ENCODE results near the gene SH3D21. TPM values are rescaled to one million over a fixed set of nuclear protein-coding genes. Genes with fewer than 3 reads are reported as not detected.

The SH3D21 gene
- 1.8 and 2.6 TPM in 2 replicates for total RNA-seq
- 0.47 TPM for total RNA-seq (2013)
- 0.49 and 0.79 TPM in 2 replicates for polyA plus RNA-seq
- 0.36 and 0.43 TPM in 2 replicates for polyA minus RNA-seq

DNA sequence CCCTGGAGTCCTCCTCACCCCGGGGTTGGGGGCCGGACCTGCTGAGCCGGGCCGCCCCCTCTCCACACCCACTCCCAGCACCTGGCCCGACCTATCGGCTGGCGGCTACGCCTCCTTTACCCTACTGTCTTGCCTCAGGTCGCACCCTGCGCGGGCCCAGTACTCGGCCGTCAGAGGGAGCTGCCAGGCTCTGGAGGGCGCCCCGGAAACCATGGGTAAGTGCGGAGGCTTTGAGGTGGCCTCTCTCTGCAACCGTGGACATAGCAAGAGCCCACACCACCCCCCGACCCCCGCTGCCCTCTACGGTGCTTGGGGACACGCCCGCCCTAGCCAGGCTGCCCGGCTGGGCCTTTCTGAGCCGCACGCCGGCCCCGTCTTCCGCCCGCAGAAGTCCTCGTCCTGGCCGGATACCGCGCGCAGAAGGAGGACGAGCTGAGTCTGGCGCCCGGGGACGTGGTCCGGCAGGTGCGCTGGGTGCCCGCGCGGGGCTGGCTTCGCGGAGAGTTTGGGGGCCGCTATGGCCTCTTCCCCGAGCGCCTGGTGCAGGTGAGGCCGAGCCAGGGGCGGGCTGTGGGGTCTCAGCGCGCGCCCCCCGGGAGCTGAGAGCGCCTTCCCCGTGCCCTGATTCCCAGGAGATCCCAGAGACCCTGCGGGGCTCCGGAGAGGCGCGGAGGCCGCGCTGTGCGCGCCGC is at the start of gene SH3D21:
Gene SH3D21 (plus strand): TSS at position 159 of the 692 bp plus-strand sequence. CDS start 53 bp downstream, at position 212.
- Mint-ChIP-seq H3K4me3 (peak within 1 kb of the TSS; percentile 97), H3K27me3 (no peaks in the 10 kb centered on the region), H3K9me3 (ENCODE audit: insufficient read depth) (no peaks in the 10 kb centered on the region), H3K27ac (peak within 1 kb of the TSS; percentile 93), H3K4me1 (peaks cover 29% of the 10 kb centered on the region)
- ChIA-PET CTCF (interaction anchor here (1.0 to 2.4 kb wide), 8 partner anchors 14 to 118 kb away, joined by 3 to 15 read pairs (median 4); no protein-coding TSS in a partner anchor), POLR2A (interaction anchor here (0.6 to 1.2 kb wide), 5 partner anchors 16 to 158 kb away, joined by 3 to 7 read pairs (median 4); partner anchors contain the start of genes MRPS15 and OSCP1)
- Histone ChIP-seq H3K4me3 (ENCODE audit: control extremely low read depth in 1 of 5, extremely low read depth in 1 of 5, insufficient read depth in 1 of 5, low read depth in 2 of 5, low read length in 4 of 5) (peak within 1 kb of the TSS; percentile 9 to 78 (median 68)), H3K4me2 (replicated peaks; ENCODE audit: low read depth, low read length, poor library complexity, severe bottlenecking) (peak within 1 kb of the TSS; percentile 98), H3K4me1 (ENCODE audit: control insufficient read depth in 2 of 2, insufficient read depth in 2 of 2, low read length in 2 of 2) (peaks cover 10 to 33% of the 10 kb centered on the region in 2 donors), H3K27ac (ENCODE audit: low read length in 2 of 2) (peak within 1 kb of the TSS in 1 of 2 donors; percentile 63), H3K9ac (ENCODE audit: low read length) (peak within 1 kb of the TSS; percentile 71), H2AFZ (ENCODE audit: insufficient read depth, low read depth, low read length, poor library complexity, severe bottlenecking) (peak within 1 kb of the TSS; percentile 93), H3K9me3 (ENCODE audit: control extremely low read depth in 1 of 3, control insufficient read depth in 2 of 3, insufficient read depth in 1 of 3, low read length in 2 of 3) (no peaks in the 10 kb centered on the region), H3K36me3 (replicated peaks in 1 of 2; ENCODE audit: control extremely low read depth in 1 of 2, control insufficient read depth in 1 of 2, extremely low read depth in 1 of 2, insufficient read depth in 2 of 2, low read length in 1 of 2) (peaks cover 0 to 31% of the 10 kb centered on the region in 2 experiments), H3K79me2 (ENCODE audit: control insufficient read depth, insufficient read depth, low read length) (no peaks in the 10 kb centered on the region), H3K27me3 (replicated peaks in 1 of 4; ENCODE audit: control extremely low read depth in 1 of 4, control insufficient read depth in 3 of 4, insufficient read depth in 4 of 4, low read length in 3 of 4) (no peaks in the 10 kb centered on the region), H4K20me1 (ENCODE audit: control insufficient read depth, insufficient read depth, low read length, poor library complexity, severe bottlenecking) (peaks cover 14% of the 10 kb centered on the region)
- peak; percentile 67 for DNase-seq
- no peak for TF ChIP-seq EZH2 (IDR thresholded peaks at IDR 0.05; ENCODE audit: borderline replicate concordance, insufficient read depth, low read depth, low read length, poor library complexity, severe bottlenecking)
- TF ChIP-seq, protein P1, sequence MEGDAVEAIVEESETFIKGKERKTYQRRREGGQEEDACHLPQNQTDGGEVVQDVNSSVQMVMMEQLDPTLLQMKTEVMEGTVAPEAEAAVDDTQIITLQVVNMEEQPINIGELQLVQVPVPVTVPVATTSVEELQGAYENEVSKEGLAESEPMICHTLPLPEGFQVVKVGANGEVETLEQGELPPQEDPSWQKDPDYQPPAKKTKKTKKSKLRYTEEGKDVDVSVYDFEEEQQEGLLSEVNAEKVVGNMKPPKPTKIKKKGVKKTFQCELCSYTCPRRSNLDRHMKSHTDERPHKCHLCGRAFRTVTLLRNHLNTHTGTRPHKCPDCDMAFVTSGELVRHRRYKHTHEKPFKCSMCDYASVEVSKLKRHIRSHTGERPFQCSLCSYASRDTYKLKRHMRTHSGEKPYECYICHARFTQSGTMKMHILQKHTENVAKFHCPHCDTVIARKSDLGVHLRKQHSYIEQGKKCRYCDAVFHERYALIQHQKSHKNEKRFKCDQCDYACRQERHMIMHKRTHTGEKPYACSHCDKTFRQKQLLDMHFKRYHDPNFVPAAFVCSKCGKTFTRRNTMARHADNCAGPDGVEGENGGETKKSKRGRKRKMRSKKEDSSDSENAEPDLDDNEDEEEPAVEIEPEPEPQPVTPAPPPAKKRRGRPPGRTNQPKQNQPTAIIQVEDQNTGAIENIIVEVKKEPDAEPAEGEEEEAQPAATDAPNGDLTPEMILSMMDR (IDR thresholded peaks at IDR 0.05), result no peak
- intact Hi-C loops (cut with micrococcal nuclease), result loop anchor here (1.0 to 5.0 kb wide), 4 partner anchors 17 to 92 kb away; partner anchors contain the start of genes EVA1B and THRAP3
- WGBS (ENCODE audit: insufficient coverage), result 6% methylated on average over 59 of the region's 65 CpGs
- peak; percentile 23 for ATAC-seq (ENCODE audit: low read depth)

Data from B cell (primary cell).